Astrocyte (in vitro differentiated cells and primary cell): ENCODE data around the gene ZNF311. TPM values are rescaled to one million over a fixed set of nuclear protein-coding genes. Genes with fewer than 3 reads are reported as not detected.

Experiments used
- DNase-seq: peaks from one replicate; pipeline ENCODE4 v3.0.0-alpha.2; 2010; ENCODE audit warnings: low read depth
- FAIRE-seq: peaks from 2 replicates; lab custom pipeline; 2011; peaks lifted over from hg19 to GRCh38; lab: Jason Lieb, UNC
- H2AFZ ChIP-seq: 2 replicates; pipeline ENCODE4 v1.6.0; 2012; ENCODE audit warnings: low read depth, low read length, inconsistent platforms
- H3K27ac ChIP-seq: 2 replicates; pipeline ENCODE4 v1.5.1; 2011; ENCODE audit warnings: low read depth, low read length, inconsistent platforms
- H3K27me3 ChIP-seq: 2 replicates; pipeline ENCODE4 v1.6.0; 2011; ENCODE audit warnings: low read length, inconsistent platforms; ENCODE audit not compliant: insufficient read depth
- H3K36me3 ChIP-seq: 2 replicates; pipeline ENCODE4 v1.5.1; 2011; ENCODE audit warnings: low read length, inconsistent platforms; ENCODE audit not compliant: insufficient read depth
- H3K4me1 ChIP-seq: 2 replicates; pipeline ENCODE4 v1.5.1; 2011; ENCODE audit warnings: low read length, inconsistent platforms; ENCODE audit not compliant: insufficient read depth
- H3K4me2 ChIP-seq: 2 replicates; pipeline ENCODE4 v1.6.0; 2012; ENCODE audit warnings: low read length, inconsistent platforms
- H3K4me3 ChIP-seq: 2 replicates; pipeline ENCODE4 v1.5.1; 2011; ENCODE audit warnings: low read depth, mild to moderate bottlenecking, low read length, inconsistent platforms; ENCODE audit not compliant: insufficient read depth
- H3K79me2 ChIP-seq: 2 replicates; pipeline ENCODE4 v1.6.0; 2012; ENCODE audit warnings: mild to moderate bottlenecking, low read length, inconsistent platforms; ENCODE audit not compliant: insufficient read depth
- H3K9ac ChIP-seq: 2 replicates; pipeline ENCODE4 v1.6.0; 2012; ENCODE audit warnings: mild to moderate bottlenecking, low read length, inconsistent platforms
- H3K9me3 ChIP-seq: 2 replicates; pipeline ENCODE4 v1.5.1; 2012; ENCODE audit warnings: low read depth, mild to moderate bottlenecking, low read length, inconsistent platforms; ENCODE audit not compliant: insufficient read depth
- H4K20me1 ChIP-seq: 2 replicates; pipeline ENCODE4 v1.6.0; 2012; ENCODE audit warnings: low read length, inconsistent platforms; ENCODE audit not compliant: insufficient read depth
- H3K27ac Mint-ChIP-seq: one replicate; pipeline ENCODE4 v1.8.0; 2021; ENCODE audit warnings: mild to moderate bottlenecking, mixed read lengths; ENCODE audit not compliant: unreplicated experiment
- H3K27me3 Mint-ChIP-seq: one replicate; pipeline ENCODE4 v1.8.0; 2021; ENCODE audit warnings: low read depth, mixed read lengths; ENCODE audit not compliant: unreplicated experiment
- H3K36me3 Mint-ChIP-seq: one replicate; pipeline ENCODE4 v1.8.0; 2021; ENCODE audit warnings: low read depth, mixed read lengths; ENCODE audit not compliant: unreplicated experiment
- H3K4me1 Mint-ChIP-seq: one replicate; pipeline ENCODE4 v1.8.0; 2021; ENCODE audit warnings: low read depth, mixed read lengths; ENCODE audit not compliant: unreplicated experiment
- H3K4me3 Mint-ChIP-seq: one replicate; pipeline ENCODE4 v1.8.0; 2021; ENCODE audit warnings: mild to moderate bottlenecking, moderate library complexity, mixed read lengths; ENCODE audit not compliant: unreplicated experiment
- H3K9me3 Mint-ChIP-seq: one replicate; pipeline ENCODE4 v1.8.0; 2021; ENCODE audit warnings: mild to moderate bottlenecking, mixed read lengths; ENCODE audit not compliant: unreplicated experiment
- EZH2 ChIP-seq: IDR thresholded peaks from 2 replicates; pipeline ENCODE4 v1.6.1; 2012; ENCODE audit warnings: mild to moderate bottlenecking, low read length, inconsistent platforms; ENCODE audit not compliant: insufficient read depth
- total RNA-seq: library from RNA; stranded (reverse); gene quantifications from 2 replicates; pipeline ENCODE4 v1.2.1, GENCODE V29; 2021
- TF ChIP-seq, protein P1 (sequence below): IDR thresholded peaks from 2 replicates; pipeline ENCODE4 v1.5.1; 2011; ENCODE audit warnings: low read depth, mild to moderate bottlenecking, inconsistent platforms, low read length, moderate library complexity; ENCODE audit not compliant: insufficient read depth

The ZNF311 gene
- total RNA-seq, 1 donor from 2014 or later = 1.7 TPM

DNA sequence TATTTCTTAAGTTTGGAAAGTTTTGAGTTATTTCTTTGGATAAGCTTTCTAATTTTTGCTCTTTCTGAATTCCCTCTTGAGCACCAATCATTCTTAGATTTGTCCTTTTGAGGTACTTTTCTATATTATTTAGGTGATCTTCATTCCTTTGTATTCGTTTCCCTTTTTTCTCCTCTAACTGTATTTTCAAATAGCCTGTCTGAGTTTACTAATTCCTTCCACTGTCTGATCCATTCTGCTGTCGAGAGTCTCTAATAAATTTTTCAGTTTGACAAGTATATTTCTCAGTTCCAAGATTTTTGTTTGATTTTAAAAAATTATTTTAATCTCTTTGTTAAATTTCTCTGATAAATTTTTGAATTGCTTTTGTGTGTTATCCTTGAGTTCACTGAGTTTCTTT, 16.3 kb upstream of the ZNF311 start:
- no peaks in the 10 kb centered on the region for H3K4me1 Mint-ChIP-seq
- no peak overlapping the region for H3K9ac ChIP-seq
- FAIRE-seq = no peak
- H3K27ac ChIP-seq = no peak overlapping the region
- no peaks in the 10 kb centered on the region for H3K36me3 ChIP-seq
- peaks cover 7% of the 10 kb centered on the region for H3K27me3 Mint-ChIP-seq
- DNase-seq = no peak
- H3K36me3 Mint-ChIP-seq = no peaks in the 10 kb centered on the region
- no peak overlapping the region for H3K4me3 ChIP-seq
- no peak overlapping the region for H3K27ac Mint-ChIP-seq
- no peaks in the 10 kb centered on the region for H3K9me3 Mint-ChIP-seq
- no peaks in the 10 kb centered on the region for H3K4me1 ChIP-seq
- peaks cover 6% of the 10 kb centered on the region for H3K27me3 ChIP-seq
- no peak overlapping the region for H2AFZ ChIP-seq
- H3K4me3 Mint-ChIP-seq = no peak overlapping the region
- TF ChIP-seq, protein P1, sequence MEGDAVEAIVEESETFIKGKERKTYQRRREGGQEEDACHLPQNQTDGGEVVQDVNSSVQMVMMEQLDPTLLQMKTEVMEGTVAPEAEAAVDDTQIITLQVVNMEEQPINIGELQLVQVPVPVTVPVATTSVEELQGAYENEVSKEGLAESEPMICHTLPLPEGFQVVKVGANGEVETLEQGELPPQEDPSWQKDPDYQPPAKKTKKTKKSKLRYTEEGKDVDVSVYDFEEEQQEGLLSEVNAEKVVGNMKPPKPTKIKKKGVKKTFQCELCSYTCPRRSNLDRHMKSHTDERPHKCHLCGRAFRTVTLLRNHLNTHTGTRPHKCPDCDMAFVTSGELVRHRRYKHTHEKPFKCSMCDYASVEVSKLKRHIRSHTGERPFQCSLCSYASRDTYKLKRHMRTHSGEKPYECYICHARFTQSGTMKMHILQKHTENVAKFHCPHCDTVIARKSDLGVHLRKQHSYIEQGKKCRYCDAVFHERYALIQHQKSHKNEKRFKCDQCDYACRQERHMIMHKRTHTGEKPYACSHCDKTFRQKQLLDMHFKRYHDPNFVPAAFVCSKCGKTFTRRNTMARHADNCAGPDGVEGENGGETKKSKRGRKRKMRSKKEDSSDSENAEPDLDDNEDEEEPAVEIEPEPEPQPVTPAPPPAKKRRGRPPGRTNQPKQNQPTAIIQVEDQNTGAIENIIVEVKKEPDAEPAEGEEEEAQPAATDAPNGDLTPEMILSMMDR = no peak
- no peak for TF ChIP-seq EZH2
- no peaks in the 10 kb centered on the region for H3K79me2 ChIP-seq
- H3K9me3 ChIP-seq = no peaks in the 10 kb centered on the region
- no peaks in the 10 kb centered on the region for H4K20me1 ChIP-seq
- no peak overlapping the region for H3K4me2 ChIP-seq

DNA sequence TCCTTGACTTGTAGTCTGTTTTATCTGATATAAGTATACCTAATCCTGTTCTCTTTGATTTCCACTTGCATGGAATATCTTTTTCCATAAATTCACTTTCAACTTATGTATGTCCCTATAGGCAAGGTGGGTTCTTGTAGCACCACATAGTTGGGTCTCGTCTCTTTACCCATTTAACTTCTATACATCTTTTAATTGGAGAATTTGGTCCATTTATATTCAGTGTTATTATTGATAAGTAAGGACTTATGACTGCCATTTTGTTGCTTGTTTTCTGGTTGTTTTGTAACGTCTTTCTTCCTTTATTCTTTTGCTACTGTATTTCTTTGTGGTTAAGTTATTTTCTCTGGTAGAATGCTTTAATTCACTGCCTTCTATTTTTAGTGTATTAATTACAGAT, 14.5 kb upstream of the ZNF311 start:
- Histone ChIP-seq H3K4me1 (no peaks in the 10 kb centered on the region), H3K9me3 (no peaks in the 10 kb centered on the region), H3K27ac (no peak overlapping the region), H3K9ac (no peak overlapping the region), H2AFZ (no peak overlapping the region), H3K4me2 (no peak overlapping the region), H3K27me3 (peaks cover 5% of the 10 kb centered on the region), H3K79me2 (no peaks in the 10 kb centered on the region), H4K20me1 (no peaks in the 10 kb centered on the region), H3K4me3 (no peak overlapping the region), H3K36me3 (no peaks in the 10 kb centered on the region)
- no peaks in the 10 kb centered on the region for H3K36me3 Mint-ChIP-seq
- no peaks in the 10 kb centered on the region for H3K9me3 Mint-ChIP-seq
- H3K27ac Mint-ChIP-seq = no peak overlapping the region
- DNase-seq (no peak), FAIRE-seq (no peak)
- peaks cover 9% of the 10 kb centered on the region for H3K27me3 Mint-ChIP-seq
- H3K4me3 Mint-ChIP-seq = no peak overlapping the region
- TF ChIP-seq EZH2 = no peak
- TF ChIP-seq, protein P1 = no peak
- H3K4me1 Mint-ChIP-seq = no peaks in the 10 kb centered on the region

DNA sequence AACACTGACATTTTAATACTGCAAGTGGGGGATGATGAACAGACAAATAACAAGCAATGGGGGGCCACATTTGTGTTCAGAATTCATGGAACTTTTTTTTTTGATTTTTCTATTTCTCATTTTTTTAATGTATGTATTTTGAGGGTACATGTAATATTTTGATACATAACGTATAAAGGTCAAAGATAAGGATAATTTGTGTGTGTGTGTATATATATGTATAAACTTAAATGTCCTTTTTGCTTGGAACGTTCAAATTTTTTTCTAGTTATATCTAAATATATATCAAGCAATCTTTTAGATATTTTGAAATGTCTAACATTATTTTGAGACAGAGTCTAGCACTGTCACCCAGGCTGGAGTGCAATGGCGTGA, 12.3 kb upstream of the ZNF311 start:
- peaks cover 12% of the 10 kb centered on the region for H3K27me3 Mint-ChIP-seq
- H3K27ac Mint-ChIP-seq = no peak overlapping the region
- H3K27ac ChIP-seq = no peak overlapping the region
- no peaks in the 10 kb centered on the region for H3K4me1 ChIP-seq
- H3K4me1 Mint-ChIP-seq = peaks cover 4% of the 10 kb centered on the region
- peak overlapping the region; percentile 95 for H3K4me3 Mint-ChIP-seq
- H3K4me2 ChIP-seq = no peak overlapping the region
- H3K4me3 ChIP-seq = no peak overlapping the region
- no peak overlapping the region for H2AFZ ChIP-seq
- no peaks in the 10 kb centered on the region for H3K36me3 ChIP-seq
- no peaks in the 10 kb centered on the region for H3K36me3 Mint-ChIP-seq
- peaks cover 5% of the 10 kb centered on the region for H3K27me3 ChIP-seq
- TF ChIP-seq, protein P1 = no peak
- TF ChIP-seq EZH2 = no peak
- DNase-seq = no peak
- H4K20me1 ChIP-seq = no peaks in the 10 kb centered on the region
- FAIRE-seq = no peak
- H3K9ac ChIP-seq = no peak overlapping the region
- H3K79me2 ChIP-seq = no peaks in the 10 kb centered on the region
- no peaks in the 10 kb centered on the region for H3K9me3 ChIP-seq
- H3K9me3 Mint-ChIP-seq = no peaks in the 10 kb centered on the region
